OCI-LY3 (cell line): Measurements from ENCODE around the gene TOM1L2.

Source experiments
- EZH2phosphoT487 ChIP-seq: fragments of 200-600 bp; shearing (Covaris generic); IDR thresholded peaks from 2 replicates; pipeline ENCODE4 v1.6.1; 2018; ENCODE audit warnings: antibody characterized with exemption, mixed run types, low read depth
- TF ChIP-seq, protein P1 (sequence below): fragments of 200-600, 300-600 bp; sonication (generic); IDR thresholded peaks from 2 replicates; pipeline ENCODE4 v1.5.1; 2014; ENCODE audit warnings: antibody characterized with exemption, low read length, low read depth

DNA sequence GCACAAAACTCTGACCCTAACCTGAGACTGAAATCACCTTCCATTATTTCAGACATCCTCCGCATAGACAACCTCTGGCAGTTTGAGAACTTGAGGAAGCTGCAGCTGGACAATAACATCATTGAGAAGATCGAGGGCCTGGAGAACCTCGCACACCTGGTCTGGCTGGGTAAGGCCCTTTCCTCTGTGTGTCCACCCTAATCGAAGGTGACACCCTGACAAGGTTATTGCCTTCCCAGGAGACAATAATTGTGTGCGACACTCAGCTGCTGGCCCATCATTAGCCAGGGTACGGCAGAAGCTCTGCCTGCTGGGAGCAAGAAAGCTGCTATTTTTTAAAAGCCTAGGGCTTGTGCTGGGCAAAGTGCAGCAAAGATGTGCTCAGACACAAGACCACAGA lies 11.6 kb upstream of the TOM1L2 start:
- TF ChIP-seq, protein P1, sequence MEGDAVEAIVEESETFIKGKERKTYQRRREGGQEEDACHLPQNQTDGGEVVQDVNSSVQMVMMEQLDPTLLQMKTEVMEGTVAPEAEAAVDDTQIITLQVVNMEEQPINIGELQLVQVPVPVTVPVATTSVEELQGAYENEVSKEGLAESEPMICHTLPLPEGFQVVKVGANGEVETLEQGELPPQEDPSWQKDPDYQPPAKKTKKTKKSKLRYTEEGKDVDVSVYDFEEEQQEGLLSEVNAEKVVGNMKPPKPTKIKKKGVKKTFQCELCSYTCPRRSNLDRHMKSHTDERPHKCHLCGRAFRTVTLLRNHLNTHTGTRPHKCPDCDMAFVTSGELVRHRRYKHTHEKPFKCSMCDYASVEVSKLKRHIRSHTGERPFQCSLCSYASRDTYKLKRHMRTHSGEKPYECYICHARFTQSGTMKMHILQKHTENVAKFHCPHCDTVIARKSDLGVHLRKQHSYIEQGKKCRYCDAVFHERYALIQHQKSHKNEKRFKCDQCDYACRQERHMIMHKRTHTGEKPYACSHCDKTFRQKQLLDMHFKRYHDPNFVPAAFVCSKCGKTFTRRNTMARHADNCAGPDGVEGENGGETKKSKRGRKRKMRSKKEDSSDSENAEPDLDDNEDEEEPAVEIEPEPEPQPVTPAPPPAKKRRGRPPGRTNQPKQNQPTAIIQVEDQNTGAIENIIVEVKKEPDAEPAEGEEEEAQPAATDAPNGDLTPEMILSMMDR = no peak
- TF ChIP-seq EZH2phosphoT487 = no peak
